ENCODE data around the gene TREX2. TPM values are rescaled to one million over a fixed set of nuclear protein-coding genes. Genes with fewer than 3 reads are reported as not detected.
"Not testable (repeated sequence)": the region's sequence is repeated elsewhere in the genome, so short reads cannot be mapped to it uniquely, and the experiment has no call there.

The TREX2 gene
- total RNA-seq, 2 donors from 2014 or later, result 2.5 TPM

DNA sequence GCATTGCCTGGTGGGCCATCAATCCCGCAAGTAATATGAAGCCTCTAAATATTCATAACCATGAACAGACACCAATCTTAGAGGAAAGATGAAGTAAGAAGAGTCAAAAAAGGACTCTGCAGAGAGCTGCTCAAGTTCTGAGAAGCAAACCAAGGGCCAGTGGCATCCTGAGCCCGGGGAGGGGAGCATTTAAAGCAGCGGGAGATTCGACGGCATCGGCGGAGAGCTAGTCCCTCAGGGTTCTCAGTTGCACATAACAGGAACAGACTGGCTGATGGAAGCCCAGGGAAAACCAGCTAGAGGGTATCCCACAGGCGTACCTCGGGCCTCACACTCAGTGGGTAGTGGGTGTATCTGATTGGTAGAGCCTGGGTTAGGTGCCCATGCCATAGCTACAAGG is 39.8 kb downstream of the TREX2 start:
- H3K27me3 Mint-ChIP-seq, result no peaks in the 10 kb centered on the region
- H3K9me3 Mint-ChIP-seq, result no peaks in the 10 kb centered on the region
- H3K4me3 Mint-ChIP-seq, result no peak overlapping the region
- ATAC-seq (replicated peaks), result no peak
- no peak overlapping the region for H3K27ac Mint-ChIP-seq
- H3K4me1 Mint-ChIP-seq, result no peaks in the 10 kb centered on the region
- H3K36me3 Mint-ChIP-seq (ENCODE audit: low read depth), result no peaks in the 10 kb centered on the region

DNA sequence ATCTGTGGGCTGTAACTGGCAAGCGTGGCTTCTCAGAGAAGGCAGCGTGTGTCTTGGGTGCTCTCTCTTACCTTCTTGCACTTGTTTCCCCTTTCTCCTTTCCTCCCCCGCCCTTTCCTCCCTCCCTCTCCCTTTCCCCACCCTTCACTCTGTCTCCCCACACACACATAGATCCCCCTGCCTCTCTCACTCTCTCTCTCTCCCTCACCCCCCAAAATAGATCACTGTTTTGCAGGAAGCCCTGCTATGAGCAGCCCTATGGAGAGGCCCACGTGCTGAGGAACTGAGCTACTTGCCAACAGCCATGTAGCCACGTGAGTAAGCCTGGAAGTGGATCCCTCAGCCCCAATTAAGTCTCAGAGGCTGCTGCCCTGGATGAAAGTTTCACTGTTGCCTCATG is 40.4 kb downstream of the TREX2 start:
- Mint-ChIP-seq H3K9me3 (no peaks in the 10 kb centered on the region), H3K4me1 (no peaks in the 10 kb centered on the region), H3K4me3 (no peak overlapping the region), H3K27me3 (no peaks in the 10 kb centered on the region), H3K27ac (no peak overlapping the region), H3K36me3 (ENCODE audit: low read depth) (no peaks in the 10 kb centered on the region)
- ATAC-seq (replicated peaks), result no peak

DNA sequence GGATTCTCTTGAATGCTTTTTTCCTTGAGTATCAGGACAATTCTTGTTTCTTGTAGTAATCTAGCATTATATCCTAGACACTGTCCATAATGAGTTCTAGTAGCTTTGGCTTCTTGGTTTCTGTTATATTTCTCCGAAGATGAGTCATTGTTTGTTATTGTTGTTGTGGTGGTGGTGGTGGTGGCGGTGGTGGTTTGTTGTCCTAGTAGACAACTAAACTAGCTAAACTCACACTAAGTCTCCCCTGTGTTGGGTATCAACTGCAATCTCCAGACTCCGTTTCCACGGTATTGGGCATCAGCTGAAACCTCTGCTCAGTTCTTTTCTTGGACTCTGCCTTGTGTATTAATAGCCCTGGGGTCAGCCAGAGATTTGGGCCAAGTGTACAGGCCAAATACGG is 41.5 kb downstream of the TREX2 start:
- not testable (repeated sequence) for H3K27ac Mint-ChIP-seq; H3K36me3 Mint-ChIP-seq (ENCODE audit: low read depth)

GRCh38 chrX:153401133-153401764 is 44.6 kb downstream of the TREX2 start, which contains the start of gene PNMA6E:
Gene PNMA6E, minus strand, starts transcription at chrX:153401350. Its CDS starts 2,501 bp downstream, at chrX:153398849.
- H3K27ac Mint-ChIP-seq, result no peak within 1 kb of the TSS
- no peak for ATAC-seq (replicated peaks)
- H3K36me3 Mint-ChIP-seq (ENCODE audit: low read depth), result no peaks in the 10 kb centered on the region
- no peaks in the 10 kb centered on the region for H3K27me3 Mint-ChIP-seq
- H3K9me3 Mint-ChIP-seq, result no peaks in the 10 kb centered on the region
- no peak within 1 kb of the TSS for H3K4me3 Mint-ChIP-seq
- no peaks in the 10 kb centered on the region for H3K4me1 Mint-ChIP-seq

More for the DNA sequence above, 41.5 kb downstream of the TREX2 start:
- peak; percentile 29 for ATAC-seq (replicated peaks)
- not testable (repeated sequence) for H3K4me1 Mint-ChIP-seq, H3K9me3 Mint-ChIP-seq, H3K4me3 Mint-ChIP-seq, H3K27me3 Mint-ChIP-seq

DNA sequence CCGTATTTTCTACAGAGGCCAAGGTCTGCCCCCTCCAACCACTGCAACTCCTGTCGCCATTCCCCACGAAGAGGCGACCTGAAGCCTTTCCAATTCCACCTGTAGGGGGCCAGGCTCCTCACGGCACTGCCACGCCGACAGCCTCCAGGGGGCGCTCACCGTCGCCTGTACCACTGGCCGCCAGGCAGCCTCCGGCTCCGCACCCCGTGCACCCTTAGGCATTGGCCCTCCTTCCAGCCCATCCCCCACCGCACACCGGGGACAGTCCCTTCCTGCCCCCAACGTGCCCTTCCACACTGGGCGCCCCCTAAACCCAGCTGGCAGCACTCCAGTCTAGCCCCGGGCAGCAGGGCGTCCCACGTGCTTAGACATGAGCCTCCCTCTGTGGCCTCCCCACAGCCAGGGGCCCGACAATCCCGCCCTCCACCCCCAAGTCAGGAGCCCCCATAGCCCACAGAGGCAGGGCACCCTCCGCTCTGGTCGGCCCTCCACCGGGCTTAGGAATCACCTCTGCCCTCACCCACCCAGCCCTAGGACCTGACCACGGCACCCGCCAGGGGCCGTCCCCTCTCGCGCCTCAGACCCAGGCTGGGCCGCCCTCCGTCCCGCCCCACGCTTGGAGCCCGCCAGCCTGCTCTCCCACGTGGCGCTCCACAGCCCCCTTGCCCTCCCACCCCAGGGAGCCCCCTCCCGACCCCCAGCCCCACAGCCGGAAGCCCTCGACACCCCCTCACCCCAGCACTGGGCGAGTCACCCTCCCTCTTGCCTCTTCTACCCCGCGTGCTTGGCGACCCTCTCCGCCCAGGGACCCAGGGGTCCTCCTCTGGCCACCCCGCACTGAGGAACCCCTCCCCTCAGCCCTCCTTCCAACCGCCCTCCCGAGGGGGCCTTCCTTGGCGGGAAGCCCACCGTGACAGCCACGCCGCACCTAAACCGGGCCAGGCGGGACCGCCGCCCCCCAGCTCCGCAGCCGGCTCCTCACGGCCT is 45.4 kb downstream of the TREX2 start:
- peak; percentile 78 for ATAC-seq (replicated peaks)
- H3K4me3 Mint-ChIP-seq, result no peak overlapping the region
- H3K9me3 Mint-ChIP-seq, result no peaks in the 10 kb centered on the region
- no peaks in the 10 kb centered on the region for H3K36me3 Mint-ChIP-seq (ENCODE audit: low read depth)
- no peaks in the 10 kb centered on the region for H3K27me3 Mint-ChIP-seq
- no peak overlapping the region for H3K27ac Mint-ChIP-seq
- no peaks in the 10 kb centered on the region for H3K4me1 Mint-ChIP-seq

DNA sequence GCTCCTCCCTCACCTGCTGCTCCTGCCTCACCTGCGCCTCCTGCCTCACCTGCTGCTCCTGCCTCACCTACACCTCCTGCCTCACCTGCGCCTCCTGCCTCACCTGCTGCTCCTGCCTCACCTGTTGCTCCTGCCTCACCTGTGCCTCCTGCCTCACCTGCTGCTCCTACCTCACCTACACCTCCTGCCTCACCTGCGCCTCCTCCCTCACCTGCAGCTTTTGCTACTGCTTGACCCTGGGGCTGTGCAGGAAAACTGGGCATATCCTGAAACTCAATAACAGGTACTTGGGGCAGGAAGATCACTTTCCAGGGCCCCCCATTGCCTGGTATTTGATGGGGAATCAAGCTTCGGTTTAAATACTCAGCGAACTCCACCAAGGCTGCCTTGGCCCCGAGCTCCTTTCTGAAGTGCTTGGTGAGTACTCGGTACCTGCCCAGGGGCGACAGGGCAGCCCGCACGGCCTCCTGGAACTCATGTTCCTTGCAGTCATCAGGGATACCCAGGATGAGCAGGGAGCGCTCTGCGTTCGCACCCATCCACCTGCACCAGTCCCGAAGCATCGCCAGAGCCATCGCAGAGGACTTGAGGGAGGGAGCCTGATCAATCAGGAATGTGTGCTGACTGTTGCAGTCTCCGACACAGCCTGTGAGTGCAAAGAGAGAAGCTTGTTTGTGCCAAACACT is 47.4 kb downstream of the TREX2 start:
- no peak overlapping the region for H3K4me3 Mint-ChIP-seq
- no peaks in the 10 kb centered on the region for H3K36me3 Mint-ChIP-seq (ENCODE audit: low read depth)
- H3K27ac Mint-ChIP-seq, result no peak overlapping the region
- H3K4me1 Mint-ChIP-seq, result no peaks in the 10 kb centered on the region
- H3K27me3 Mint-ChIP-seq, result no peaks in the 10 kb centered on the region
- H3K9me3 Mint-ChIP-seq, result no peaks in the 10 kb centered on the region
- no peak for ATAC-seq (replicated peaks)

DNA sequence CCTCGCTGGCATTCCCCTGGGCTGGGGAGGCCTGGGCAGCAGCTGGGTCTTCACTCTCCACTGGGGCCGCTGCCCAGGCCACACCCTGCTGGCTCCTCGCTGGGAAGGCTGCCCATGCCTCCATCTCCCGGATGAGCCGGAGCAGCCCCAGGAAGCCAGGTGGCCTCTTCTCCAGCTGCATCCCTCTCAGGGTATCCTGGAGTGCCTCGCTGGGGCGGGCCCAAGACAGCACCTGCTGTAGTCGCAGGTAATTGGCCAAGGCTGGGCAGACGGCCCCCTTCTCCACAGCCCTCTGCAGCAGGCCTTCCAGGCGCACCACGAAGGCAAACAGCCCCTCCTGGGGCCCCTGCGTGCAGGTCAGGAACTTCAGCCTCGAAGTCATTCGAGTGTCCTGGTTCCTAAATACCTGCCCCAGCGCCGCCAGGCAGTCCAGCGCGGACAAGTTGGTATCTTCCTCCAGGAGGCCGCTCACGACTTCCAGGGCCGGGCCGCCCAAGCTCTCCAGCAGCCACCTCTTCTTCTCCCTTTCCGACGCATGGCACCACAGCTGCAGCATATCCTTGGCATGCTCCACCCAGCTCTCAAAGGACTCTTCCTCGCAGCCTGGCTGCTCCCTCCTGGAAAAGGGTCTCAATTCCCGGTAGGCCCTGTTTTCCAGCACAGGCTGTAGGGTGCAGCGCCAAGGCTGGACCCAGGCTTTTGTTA is 48.4 kb downstream of the TREX2 start:
- Mint-ChIP-seq H3K4me1 (no peaks in the 10 kb centered on the region), H3K36me3 (ENCODE audit: low read depth) (no peaks in the 10 kb centered on the region), H3K9me3 (no peaks in the 10 kb centered on the region), H3K4me3 (no peak overlapping the region), H3K27ac (no peak overlapping the region), H3K27me3 (no peaks in the 10 kb centered on the region)
- no peak for ATAC-seq (replicated peaks)

DNA sequence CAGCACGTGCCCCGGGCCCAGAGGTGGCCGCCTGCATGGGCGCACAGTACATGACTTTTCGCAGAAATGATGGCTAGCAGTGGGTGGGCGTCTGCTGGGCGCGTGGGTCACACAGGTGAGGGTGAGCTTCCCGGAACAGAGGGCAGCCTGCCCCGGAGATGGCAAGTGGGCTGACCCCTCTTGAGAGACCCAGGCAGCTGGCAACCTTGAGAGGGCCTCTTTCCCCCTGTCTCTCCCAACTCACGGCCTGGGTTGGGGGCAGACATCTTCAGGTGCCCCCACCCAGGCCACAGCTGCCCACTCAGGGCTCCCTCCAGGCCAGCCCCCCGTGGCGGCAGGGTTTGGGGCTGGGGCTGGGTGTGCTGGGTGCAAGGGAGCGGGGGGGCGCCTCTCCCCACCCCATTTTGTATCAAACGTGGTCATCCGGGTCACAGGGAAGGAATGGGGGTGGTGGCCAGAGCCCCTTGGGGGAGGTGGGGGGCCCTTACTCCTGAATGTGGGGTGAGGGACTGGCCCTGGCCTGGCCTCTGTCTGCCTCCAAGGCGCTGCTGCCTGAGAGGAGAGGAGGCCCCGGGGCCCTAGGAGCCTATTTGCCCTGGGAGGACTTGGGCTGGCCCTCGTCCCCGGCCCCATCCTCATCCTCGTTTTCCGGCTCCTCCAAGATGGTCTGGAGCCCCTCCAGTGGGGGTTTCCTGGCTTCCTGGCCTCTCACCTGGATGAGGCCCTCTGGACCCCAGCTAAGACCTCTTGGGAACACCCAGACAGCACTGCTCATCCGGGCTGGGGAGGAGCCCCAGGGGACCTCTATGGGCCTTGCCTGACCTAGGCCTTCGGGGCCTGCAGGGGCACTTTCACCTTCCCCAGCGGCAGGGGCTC is 49.3 kb downstream of the TREX2 start:
- Mint-ChIP-seq H3K27me3 (no peaks in the 10 kb centered on the region), H3K4me1 (no peaks in the 10 kb centered on the region), H3K27ac (no peak overlapping the region), H3K9me3 (no peaks in the 10 kb centered on the region), H3K4me3 (no peak overlapping the region), H3K36me3 (ENCODE audit: low read depth) (no peaks in the 10 kb centered on the region)
- no peak for ATAC-seq (replicated peaks)

GRCh38 chrX:153395613-153396319 is 50.1 kb downstream of the TREX2 start:
- H3K27ac Mint-ChIP-seq, result peak overlapping the region; percentile 36
- peak; percentile 43 for ATAC-seq (replicated peaks)
- H3K27me3 Mint-ChIP-seq, result no peaks in the 10 kb centered on the region
- H3K4me3 Mint-ChIP-seq, result no peak overlapping the region
- H3K36me3 Mint-ChIP-seq (ENCODE audit: low read depth), result no peaks in the 10 kb centered on the region
- no peaks in the 10 kb centered on the region for H3K4me1 Mint-ChIP-seq
- no peaks in the 10 kb centered on the region for H3K9me3 Mint-ChIP-seq

DNA sequence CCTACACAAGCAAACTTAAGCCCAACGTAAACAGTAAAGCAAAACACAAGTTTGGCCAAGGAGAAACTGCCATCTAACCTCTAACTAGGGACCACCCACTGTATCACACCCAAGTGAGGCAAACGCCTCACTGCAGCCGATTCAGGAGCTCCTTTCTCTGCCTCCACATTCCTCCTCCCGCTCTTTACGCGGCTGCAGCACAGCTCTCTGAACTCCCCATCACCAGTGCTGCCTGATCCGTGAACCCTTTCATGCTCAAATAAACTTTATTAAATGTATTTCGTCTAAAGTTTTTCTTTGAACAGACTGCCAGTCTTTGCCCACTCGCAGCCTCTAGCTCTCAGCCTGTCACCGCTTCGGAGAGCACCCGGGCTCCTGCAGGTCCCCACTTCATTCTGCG is 51.2 kb downstream of the TREX2 start:
- no peaks in the 10 kb centered on the region for H3K27me3 Mint-ChIP-seq
- no peak overlapping the region for H3K4me3 Mint-ChIP-seq
- no peaks in the 10 kb centered on the region for H3K36me3 Mint-ChIP-seq (ENCODE audit: low read depth)
- no peaks in the 10 kb centered on the region for H3K4me1 Mint-ChIP-seq
- peak overlapping the region; percentile 71 for H3K27ac Mint-ChIP-seq
- no peaks in the 10 kb centered on the region for H3K9me3 Mint-ChIP-seq
- no peak for ATAC-seq (replicated peaks)
